SK-N-DZ (cell line): ENCODE results near the gene HACE1.
"Not testable (repeated sequence)": the region's sequence is repeated elsewhere in the genome, so short reads cannot be mapped to it uniquely, and the experiment has no call there.

Source experiments
- DNase-seq: peaks from one replicate; pipeline ENCODE4 v3.0.0-alpha.2; 2015; ENCODE audit warnings: low spot score

Gene HACE1

DNA sequence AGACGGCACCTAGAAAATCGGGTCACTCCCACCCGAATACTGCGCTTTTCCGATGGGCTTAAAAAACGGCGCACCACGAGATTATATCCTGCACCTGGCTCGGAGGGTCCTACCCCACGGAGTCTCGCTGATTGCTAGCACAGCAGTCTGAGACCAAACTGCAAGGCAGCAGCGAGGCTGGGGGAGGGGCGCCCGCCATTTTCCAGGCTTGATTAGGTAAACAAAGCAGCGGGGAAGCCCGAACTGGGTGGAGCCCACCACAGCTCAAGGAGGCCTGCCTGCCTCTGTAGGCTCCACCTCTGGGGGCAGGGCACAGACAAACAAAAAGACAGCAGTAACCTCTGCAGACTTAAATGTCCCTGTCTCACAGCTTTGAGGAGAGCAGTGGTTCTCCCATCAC is 122.2 kb downstream of the HACE1 start:
- not testable (repeated sequence) for DNase-seq

DNA sequence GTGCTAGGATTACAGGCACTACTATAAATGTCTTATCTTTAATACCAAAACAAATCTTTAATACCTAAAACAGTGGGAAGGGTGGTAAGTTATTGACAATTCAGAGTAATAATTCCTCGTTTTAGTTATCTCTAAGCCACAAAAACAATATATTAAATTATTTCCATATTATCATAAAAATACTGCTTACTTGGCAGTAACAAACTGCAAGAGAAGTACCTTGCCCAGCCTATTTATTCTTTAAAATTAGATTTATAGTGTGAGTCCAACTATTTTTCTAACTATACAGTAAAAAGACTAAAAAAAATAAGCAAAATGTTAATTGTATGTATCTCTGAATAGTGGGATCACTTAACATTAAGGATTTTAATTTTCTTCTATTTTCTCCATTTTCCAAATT is 123.2 kb downstream of the HACE1 start:
- no peak for DNase-seq

GRCh38 chr6:104730450-104730849 is 129.3 kb downstream of the HACE1 start:
- no peak for DNase-seq

- no peak for DNase-seq
Measured at GRCh38 chr6:104729433-104729832, 130.3 kb downstream of the HACE1 start.

GRCh38 chr6:104728448-104728847 is 131.3 kb downstream of the HACE1 start:
- no peak for DNase-seq

DNA sequence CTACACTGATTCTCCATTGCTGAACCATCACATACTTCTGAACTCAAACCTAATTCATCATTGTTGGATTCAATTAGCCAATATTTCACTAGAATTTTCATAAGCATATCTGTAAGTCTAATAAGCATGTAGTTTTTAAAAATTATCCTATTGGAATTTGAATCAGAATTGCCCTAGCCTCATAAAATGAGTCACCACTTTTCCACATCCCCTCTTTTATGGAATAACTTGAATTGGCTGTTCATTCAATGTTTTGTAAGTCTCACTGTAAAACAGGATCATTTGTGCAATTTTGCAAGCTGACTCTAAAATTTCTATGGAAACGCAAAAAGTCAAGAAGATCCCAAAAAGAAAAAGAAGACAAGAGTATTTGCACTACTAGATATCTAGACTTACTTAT is 141.0 kb downstream of the HACE1 start:
- DNase-seq, result no peak

GRCh38 chr6:104716858-104717257 is 142.9 kb downstream of the HACE1 start:
- no peak for DNase-seq

DNA sequence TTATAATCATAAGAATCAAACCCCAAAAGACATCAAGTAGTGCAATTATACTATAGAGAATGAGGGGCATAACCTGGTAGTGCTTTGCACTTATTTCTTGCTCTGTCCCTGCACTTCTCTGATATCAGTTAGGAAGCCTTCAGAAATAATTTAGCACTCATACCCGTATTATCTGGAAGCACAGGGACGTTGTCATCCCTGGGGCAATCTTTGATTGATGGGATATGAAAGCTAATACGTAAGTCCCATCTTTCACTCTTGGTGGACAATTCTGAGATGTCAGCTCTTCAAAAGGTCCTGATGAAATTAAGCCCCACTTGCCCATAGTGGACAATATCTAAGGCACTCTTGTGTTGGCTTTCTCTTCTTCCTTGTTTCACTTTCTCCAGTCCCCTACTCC is 144.9 kb downstream of the HACE1 start:
- DNase-seq, result no peak

DNA sequence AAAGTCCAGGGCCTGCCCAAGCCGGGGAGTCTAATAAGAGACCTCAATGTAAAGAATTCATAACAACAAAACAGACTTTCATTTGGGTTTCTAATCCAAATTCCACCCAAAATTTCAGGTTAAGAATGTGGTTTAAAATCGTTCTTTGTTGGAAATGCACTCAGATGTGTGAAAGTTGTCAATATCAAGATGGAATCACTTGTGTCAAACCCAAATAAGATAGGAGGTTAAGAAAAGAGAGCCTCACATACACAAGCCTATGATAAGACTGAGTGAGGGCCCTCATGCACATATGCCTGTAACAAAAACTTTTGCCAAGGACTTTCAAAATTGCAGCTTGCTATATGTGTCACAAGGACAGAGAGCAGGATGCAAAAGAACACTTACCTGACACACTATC is 145.7 kb downstream of the HACE1 start:
- DNase-seq, result no peak

DNA sequence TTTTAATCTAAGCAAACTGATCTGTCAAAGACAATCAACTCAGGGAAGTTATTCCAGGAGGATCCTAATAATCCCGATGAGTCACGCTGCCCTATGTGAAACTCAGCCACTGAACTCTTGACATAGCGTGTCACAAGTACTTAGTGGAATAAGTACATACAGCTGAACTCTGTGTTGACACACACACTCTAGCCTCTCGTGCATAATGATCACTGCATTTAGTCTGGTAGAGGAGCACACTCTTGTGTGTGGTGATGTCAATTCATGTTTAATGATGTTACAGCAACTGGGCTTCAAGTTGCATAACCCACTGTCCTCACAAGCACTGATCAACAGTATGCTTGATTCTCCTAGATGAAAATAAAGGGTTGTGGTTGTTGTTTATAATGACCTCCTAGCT is 148.3 kb downstream of the HACE1 start:
- no peak for DNase-seq

GRCh38 chr6:104710543-104711335 is 149.0 kb downstream of the HACE1 start:
- no peak for DNase-seq

DNA sequence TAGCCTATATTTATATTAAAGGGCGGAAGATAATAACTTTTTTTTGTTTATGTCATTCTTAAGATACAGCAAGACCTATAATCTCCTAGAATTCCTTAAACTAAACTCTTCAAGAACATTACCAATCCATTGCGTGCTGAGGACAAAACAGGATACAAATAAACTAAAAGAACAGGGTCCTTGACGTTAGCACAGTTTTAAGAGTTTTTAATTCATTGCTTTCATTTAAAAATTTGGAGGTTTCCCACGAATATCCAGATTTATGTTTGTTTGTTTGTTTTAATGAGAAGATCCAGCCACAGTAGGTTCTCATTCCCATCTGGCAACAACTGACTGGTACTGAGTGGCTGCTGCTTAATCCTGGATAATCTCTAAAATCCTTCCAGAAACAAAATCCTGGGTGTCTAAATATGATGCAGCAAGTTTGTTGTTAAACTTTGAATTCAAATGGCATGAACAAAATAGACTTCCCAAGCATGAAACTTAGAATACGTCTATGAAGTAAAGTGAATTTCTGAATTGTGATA is 153.7 kb downstream of the HACE1 start:
- DNase-seq, result no peak

DNA sequence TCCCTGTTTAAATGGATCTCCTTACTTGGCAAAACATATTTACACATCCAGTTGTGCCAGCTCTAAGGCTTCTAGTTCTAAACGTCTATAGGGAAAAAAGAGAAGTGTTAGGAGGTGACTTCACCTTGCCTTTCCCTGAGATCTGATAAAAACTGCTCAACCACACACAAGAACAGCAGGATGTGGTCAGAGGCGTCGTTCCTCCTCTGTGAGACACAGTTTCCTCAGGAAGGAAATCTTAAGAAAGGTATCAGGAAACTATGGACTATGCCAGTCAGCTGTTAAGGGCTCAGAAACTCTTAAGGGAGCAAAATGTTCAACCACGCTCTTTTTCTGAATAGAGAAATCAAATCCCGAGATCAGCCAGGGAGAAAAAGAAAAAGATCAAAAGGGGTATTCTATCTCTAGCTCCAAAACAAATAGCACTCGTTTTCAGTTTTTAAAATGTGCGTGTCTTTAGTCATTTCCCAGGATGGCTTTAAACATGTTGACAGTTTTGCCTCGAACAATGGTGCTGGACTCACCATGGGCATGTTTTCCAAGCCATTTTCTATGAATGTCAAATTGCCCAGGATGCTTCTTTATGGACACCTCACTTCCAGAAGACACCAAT is 154.5 kb downstream of the HACE1 start:
- DNase-seq, result no peak

GRCh38 chr6:104704191-104704590 is 155.5 kb downstream of the HACE1 start:
- DNase-seq, result no peak

GRCh38 chr6:104702126-104702841 is 157.4 kb downstream of the HACE1 start:
- DNase-seq, result peak; percentile 32

DNA sequence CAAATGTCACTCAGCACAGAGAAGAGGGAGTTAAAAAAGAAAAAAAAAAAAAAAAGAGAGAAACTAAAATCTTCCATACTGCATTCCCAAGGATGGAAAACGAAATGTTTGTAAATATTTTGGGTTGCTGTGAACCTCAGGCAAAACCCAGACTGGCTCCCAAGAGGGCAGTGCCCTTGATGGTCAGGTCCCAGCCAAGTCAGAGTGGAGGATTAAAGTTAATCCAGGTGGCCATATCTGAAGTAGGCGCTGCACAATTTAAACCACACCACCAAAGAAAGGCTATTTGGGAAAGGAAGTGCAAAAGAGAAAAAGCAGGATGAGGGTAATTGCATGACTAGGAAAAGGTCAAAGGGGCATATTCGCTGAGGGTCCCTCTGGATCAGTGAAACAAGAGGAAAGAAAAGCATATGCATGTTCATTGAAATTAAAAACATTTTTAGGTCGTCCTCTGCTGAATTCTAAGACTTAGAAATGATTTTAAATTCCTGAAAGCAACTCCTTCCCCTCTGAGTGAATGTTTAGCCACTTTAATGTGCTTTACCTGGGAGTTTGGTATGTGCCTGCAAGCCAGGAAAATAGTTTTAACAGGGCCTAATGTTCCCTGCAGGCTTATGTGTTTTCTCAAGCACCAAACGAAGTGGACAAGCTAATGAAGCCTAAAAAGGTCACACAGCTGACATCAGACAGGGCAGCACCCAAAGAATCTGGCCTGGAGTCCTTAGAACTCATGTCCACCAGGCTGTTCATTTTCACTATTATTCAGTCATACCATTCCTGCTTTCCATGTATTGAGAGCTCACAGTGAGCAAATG is 159.1 kb downstream of the HACE1 start:
- DNase-seq, result no peak

DNA sequence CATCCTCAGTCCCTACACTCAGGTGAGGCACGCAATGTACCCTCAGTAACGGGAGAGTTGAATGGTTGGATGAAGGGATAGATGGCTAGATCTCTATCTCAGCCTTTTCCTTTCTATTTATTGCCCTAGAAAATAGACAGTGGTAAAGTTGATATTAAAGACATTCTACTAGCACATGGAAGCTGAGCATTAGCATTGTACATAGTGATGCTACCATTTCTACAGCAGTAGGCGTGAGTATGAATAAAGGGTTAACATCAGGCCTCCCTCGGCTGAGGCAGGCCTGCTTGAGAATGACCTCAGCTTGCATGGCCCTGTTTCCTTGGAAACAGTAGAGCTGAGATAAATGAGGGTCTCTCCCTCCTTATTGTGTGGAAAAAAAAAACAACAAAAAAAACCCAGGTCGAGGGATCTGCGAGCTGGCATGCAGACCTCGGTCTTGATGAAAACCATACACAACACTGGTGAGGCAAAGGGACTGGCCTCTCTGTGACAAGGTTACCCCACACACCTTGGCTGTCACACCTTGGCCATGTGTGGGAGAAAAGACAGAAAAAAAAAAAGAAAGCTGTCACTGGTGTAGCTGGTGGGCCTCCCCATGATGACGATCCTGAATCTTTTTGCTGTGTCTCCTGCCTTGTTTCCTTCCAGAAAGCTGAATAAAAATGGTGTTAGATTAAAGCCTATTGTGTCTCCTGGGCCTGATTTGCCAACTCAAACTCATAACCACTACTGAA is 160.0 kb downstream of the HACE1 start:
- peak; percentile 72 for DNase-seq

- DNase-seq, result no peak
Measured at GRCh38 chr6:104698979-104699378, 160.7 kb downstream of the HACE1 start.

DNA sequence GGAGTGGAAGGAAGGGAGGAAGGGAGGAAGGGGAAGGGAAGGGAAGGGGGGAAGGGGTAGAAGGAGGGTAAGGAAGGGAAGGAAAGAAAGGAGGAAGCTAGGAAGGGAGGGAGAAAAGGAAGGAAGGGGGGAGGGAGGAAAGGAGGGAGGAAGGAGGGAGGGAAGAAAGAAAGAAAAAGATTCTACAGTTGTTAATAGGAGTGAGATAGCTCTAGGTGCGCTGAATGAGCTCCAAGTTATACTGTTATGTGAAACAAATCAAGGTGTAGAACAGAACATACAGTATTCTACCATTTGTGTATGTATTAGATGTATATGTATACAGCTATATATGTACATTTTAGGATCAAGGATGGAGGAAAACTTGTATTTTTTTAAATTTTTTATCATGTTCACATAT is 167.7 kb downstream of the HACE1 start:
- DNase-seq, result no peak

- DNase-seq, result no peak
Measured at GRCh38 chr6:104689551-104690205, 170.0 kb downstream of the HACE1 start.
